CD1c-positive myeloid dendritic cell (primary cell): ENCODE measurements around the gene RANBP9.

Experiments
- DNase-seq: peaks from one replicate; pipeline ENCODE4 v3.0.0-alpha.2; 2016; ENCODE audit errors: extremely low spot score

The RANBP9 gene

GRCh38 chr6:13710552-13711323 lies 897 bp downstream of the RANBP9 start:
- peak; percentile 38 for DNase-seq

GRCh38 chr6:13709689-13710551 lies 1.7 kb downstream of the RANBP9 start:
- DNase-seq = peak; percentile 49

- no peak for DNase-seq
These were observed 2.9 kb downstream of the RANBP9 start for GRCh38 chr6:13708736-13709135.

- DNase-seq = peak; percentile 32
These were observed 8.1 kb downstream of the RANBP9 start for GRCh38 chr6:13703496-13703895.

- DNase-seq = peak; percentile 74
These were observed 8.8 kb downstream of the RANBP9 start for GRCh38 chr6:13702809-13703302.

GRCh38 chr6:13700232-13700631 lies 11.4 kb downstream of the RANBP9 start:
- DNase-seq = no peak

GRCh38 chr6:13698715-13699114 lies 12.9 kb downstream of the RANBP9 start:
- no peak for DNase-seq

GRCh38 chr6:13697857-13698256 lies 13.8 kb downstream of the RANBP9 start:
- no peak for DNase-seq

GRCh38 chr6:13696226-13696625 lies 15.4 kb downstream of the RANBP9 start:
- no peak for DNase-seq

GRCh38 chr6:13695252-13695651 lies 16.4 kb downstream of the RANBP9 start:
- DNase-seq = no peak

GRCh38 chr6:13694562-13694961 lies 17.1 kb downstream of the RANBP9 start:
- DNase-seq = no peak

GRCh38 chr6:13689511-13690256 lies 22.0 kb downstream of the RANBP9 start:
- peak; percentile 30 for DNase-seq

GRCh38 chr6:13688692-13689196 lies 22.9 kb downstream of the RANBP9 start:
- no peak for DNase-seq

- DNase-seq = peak; percentile 13
These were observed 23.7 kb downstream of the RANBP9 start for GRCh38 chr6:13687917-13688351.

GRCh38 chr6:13684855-13685254 lies 26.8 kb downstream of the RANBP9 start:
- no peak for DNase-seq

GRCh38 chr6:13683038-13683437 lies 28.6 kb downstream of the RANBP9 start:
- DNase-seq = no peak

GRCh38 chr6:13682346-13682745 lies 29.3 kb downstream of the RANBP9 start:
- no peak for DNase-seq

GRCh38 chr6:13681305-13682061 lies 30.2 kb downstream of the RANBP9 start:
- DNase-seq = peak; percentile 13

- no peak for DNase-seq
These were observed 31.1 kb downstream of the RANBP9 start for GRCh38 chr6:13680448-13680968.

- DNase-seq = no peak
These were observed 31.6 kb downstream of the RANBP9 start for GRCh38 chr6:13679996-13680395.
